Measurements from ENCODE around the gene AURKAIP1.
A peak's percentile ranks its signal among the peaks of the same experiment; 100 is the strongest.
"Not testable (repeated sequence)": the region's sequence is repeated elsewhere in the genome, so short reads cannot be mapped to it uniquely, and the experiment has no call there.

AURKAIP1 gene

DNA sequence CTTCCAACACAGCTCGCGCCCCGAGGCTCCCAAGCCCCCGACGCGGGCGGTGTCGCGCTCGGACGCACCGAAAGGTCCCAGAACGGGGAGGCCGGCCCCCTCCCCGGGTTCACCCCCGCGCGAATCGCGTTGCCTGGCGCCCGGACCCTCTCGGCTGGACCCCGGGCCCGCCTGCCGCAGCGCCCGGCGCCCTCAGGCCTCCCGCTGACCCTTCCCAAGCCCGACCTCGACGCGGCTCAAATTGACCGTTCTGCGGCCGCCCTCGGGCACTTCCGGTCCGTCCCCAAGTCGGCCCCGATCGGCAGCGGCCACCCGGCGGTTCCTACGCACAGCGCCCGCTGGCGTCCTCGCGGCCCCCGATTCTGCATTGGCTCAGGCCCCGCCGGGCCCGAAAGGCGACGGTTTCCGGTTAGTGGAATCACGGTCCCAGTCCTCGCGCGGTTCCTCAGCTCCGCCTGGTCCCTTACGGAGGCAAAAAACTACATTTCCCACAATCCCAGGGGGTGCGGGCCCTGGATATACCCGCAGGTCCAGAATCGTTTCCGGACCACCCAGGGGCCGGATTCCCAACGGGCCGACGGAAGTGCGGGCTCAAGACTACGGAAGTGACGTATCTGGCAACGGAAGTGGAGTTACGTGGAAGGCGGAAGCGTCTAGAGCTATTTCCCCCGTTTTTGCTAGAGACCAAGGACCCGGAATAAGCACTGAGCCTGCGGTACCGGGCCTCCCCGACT is at the start of gene AURKAIP1:
AURKAIP1 (minus strand) TSS at position 279 of the 734 bp plus-strand sequence. CDS start 451 bp downstream, outside the sequence.
- in situ Hi-C loops (cut with HindIII; ENCODE audit: low pct_ligation_motif_present, low pct_unique_long_range_greater_than_20kb, low sequenced_read_pairs) = no loop called here
- peak; percentile 99 for DNase-seq

DNA sequence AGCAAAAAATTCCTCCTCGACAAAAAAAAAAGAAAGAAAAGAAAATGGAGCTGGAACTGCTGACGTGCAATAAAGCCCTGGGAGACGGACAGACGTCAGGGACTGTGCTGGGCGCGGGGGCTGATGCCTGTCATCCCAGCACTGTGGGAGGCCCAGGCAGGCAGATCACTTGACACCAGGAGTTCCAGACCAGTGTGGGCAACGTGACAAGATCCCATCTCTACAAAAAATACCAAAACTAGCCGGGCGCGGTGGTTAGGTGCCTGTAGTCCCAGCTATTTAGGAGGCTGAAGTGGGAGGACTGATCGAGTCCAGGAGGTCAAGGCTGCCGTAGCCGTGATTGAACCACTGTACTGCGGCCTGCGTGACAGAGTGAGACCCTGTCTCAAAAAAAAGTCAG is 49.7 kb upstream of the AURKAIP1 start:
- DNase-seq = no peak
- in situ Hi-C loops (cut with HindIII; ENCODE audit: low pct_ligation_motif_present, low pct_unique_long_range_greater_than_20kb, low sequenced_read_pairs) = no loop called here

DNA sequence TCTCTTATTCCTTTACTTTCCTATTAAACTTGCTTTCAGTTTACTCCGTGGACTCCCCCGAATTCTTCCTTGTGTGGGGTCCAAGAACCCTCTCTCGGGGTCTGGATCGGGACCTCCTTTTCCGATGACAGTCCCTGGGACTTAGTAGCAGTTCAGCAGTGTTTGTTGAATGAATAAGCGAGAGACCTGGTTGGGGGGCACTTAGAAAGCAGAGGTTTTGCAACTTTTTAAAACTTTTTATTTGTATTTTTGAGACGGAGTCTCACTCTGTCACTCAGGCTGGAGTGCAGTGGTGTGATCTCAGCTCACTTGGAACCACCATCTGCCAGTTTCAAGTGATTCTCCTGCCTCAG is 48.2 kb upstream of the AURKAIP1 start:
- DNase-seq = no peak
- in situ Hi-C loops (cut with HindIII; ENCODE audit: low pct_ligation_motif_present, low pct_unique_long_range_greater_than_20kb, low sequenced_read_pairs) = no loop called here

DNA sequence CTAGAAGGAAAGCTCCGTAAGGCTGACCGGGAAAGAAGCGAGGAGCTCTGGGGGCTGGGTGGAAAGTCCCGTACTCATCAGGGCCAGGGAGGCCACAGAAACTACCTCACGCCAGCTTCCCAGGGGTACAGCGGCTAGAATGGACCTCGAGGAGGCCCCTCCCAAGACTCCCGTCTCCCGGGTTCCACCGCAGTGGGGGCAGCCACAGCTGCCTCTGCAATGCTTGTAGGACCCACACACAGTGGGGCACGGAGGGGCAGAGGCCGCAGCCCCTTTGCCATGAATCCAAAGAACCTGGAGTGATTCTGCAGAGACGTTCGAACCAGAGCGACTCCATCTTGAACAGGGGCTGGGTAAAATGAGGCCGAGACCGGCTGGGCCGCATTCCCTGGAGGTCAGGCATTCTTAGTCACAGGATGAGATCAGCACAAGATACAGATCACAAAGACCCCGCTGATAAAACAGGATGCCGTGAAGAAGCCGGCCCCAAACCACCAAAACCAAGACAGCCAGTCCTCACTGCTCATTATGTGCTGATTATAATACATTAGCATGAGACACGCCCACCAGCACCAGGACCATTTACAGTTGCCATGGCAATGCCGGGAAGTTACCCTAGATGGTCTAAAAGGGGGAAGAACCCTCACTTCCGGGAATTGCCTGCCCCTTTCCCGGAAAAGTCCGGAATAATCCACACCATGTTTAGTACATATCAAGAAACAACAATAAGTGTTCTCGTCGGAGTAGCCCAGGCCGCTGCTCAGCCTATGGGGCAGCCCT is 47.6 kb upstream of the AURKAIP1 start:
- in situ Hi-C loops (cut with HindIII; ENCODE audit: low pct_ligation_motif_present, low pct_unique_long_range_greater_than_20kb, low sequenced_read_pairs) = no loop called here
- no peak for DNase-seq

DNA sequence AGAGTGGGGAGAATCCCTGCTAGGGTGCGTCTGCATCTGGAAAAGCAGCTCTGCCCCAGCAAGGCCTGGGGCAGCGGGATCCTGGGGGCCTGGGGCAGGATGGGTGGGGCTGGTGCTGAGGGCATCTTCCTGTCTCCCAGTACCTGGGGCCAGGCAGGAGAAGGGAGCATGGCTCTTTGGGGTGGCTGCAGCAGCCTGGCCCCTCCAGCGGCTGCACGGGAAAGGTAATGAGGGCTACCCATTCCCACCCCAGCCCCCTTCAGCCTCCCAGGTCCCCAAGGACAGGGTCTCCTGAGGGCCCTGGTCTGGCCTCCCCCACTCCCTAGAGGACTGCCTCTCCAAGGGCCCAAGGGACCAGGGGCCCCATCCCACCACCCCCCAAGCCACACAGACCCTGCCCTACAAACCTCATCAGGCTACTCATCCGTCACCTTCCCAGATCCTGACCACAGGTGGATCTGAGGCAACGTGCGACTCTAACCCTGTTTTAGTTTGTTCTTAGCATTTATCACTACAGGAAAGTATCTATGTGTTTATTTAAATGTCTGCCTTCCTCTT is 47.0 kb upstream of the AURKAIP1 start:
- in situ Hi-C loops (cut with HindIII; ENCODE audit: low pct_ligation_motif_present, low pct_unique_long_range_greater_than_20kb, low sequenced_read_pairs) = no loop called here
- no peak for DNase-seq

DNA sequence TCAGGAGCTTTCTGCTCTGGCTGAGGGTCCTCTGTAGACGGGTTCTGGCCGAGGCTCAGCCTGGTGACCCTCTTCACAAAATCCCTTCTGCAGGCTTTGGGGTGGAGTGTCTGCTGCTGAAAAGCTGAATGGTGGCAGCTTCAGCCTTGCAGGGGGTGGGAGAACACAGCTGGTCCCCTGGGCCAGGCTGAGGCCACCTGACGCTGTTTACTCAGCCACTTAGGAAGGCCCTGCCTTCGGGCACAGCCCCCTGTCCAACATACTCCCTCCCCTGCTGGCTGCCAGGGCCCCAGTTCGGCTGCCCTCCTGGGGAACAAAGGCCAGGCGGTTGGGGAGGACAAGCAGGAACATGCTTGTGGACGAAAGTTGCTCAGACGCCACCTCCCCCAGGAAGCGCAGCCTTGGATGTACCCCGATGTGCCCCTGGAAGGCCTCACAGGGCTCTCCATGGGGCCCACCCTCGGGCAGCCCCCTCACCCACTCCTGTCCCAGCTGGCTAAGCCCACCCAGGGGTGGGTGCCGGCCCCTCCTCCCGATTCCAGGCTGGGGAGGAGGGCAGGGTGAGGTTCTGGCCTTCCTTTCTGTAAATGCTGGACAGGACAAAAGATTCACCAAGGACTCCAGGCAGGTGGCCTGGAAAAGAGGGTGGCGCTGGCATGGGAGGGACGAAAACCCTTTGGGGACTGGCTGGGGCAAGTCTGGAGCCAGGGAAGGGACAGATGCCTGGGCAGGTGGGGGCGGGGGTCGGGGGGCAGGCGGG is 46.3 kb upstream of the AURKAIP1 start, which contains the start of gene ANKRD65:
ANKRD65 (minus strand) TSS at position 130 of the 760 bp plus-strand sequence. CDS start 271 bp downstream, outside the sequence.
- no peak for DNase-seq
- in situ Hi-C loops (cut with HindIII; ENCODE audit: low pct_ligation_motif_present, low pct_unique_long_range_greater_than_20kb, low sequenced_read_pairs) = no loop called here

DNA sequence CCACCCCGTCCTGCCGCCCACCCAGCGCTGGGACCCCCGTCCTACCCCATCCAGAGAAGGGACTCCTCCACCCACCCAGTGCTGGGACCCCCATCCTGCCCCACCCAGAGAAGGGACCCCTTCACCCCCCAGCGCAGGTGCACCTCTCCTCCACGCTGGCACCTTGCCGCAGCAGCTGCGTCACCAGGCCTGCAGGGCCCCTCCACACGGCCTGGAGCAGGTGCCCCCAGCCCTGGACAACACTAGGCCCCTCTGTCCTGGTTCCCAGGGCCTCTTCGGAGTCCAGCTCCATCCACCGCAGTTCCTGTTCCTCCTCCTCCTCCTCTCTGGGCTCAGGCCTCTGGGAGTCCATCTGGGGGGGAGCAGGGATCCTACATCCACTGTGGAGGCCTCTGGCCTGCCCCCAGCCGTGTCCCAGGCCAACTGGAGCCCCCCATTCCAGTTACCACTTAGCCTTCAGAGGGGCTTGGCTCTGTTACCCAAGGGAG is 45.7 kb upstream of the AURKAIP1 start:
- DNase-seq = no peak
- in situ Hi-C loops (cut with HindIII; ENCODE audit: low pct_ligation_motif_present, low pct_unique_long_range_greater_than_20kb, low sequenced_read_pairs) = no loop called here

DNA sequence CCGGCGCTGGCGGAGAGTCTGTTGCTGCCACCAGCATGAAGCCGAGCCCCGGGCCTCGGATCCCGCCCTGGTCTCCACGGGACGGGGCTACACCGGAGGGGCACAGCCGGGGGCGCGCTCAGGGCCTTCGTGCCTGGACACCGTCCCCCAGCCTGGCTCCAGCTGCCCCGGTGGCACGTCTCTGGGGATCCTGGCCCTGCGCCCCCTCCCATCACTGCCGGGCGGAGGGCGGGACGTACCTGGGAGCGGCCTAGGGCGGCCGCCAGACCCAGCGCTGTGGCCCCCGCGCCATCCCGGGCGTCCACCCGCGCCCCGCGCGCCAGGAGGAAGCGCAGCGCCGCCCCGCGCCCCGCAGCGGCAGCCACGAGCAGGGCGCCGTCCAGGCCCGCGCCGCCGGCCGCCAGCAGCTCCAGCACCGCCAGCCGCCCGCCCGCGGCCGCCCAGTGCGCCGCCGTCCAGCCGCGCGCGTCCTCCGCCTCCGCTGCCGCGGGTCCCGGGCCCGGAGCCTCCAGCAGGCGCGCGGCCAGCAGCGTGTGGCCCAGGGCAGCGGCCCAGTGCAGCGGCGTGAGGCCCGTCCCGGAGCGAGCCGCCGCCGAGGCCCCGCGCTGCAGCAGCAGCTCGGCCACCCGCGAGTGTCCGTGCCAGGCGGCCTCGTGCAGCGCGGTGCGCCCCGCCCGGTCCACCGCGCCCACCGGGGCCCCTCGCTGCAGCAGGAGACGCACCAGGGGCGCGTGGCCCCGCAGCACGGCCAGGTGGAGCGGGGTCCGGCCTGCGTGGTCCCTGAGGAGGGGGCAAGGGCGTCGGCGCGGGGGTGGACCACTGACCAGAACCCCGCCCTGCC is 45.0 kb upstream of the AURKAIP1 start:
- DNase-seq = no peak
- in situ Hi-C loops (cut with HindIII; ENCODE audit: low pct_ligation_motif_present, low pct_unique_long_range_greater_than_20kb, low sequenced_read_pairs) = no loop called here

DNA sequence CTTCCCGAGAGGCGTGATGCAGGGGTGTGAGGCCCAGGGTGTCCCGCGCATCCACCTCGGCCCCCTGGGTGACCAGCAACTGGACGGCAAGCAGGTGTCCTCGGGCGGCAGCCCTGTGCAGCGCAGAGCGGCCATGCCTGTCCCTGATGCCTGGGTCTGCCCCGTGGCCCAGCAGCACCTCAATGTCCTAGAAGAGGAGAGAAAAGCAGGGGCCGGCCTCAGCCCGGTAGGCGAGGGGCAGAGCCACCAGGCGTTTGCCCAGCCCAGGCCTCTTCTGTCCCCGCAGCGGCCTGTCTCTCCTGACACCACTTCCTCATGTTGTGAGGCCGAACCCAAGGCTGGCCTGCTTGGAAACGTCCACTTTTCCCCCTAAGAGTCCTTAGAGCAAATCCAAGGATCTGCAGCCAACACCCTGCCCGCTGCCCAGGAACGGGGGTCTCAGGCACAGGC is 44.4 kb upstream of the AURKAIP1 start:
- DNase-seq = no peak
- in situ Hi-C loops (cut with HindIII; ENCODE audit: low pct_ligation_motif_present, low pct_unique_long_range_greater_than_20kb, low sequenced_read_pairs) = no loop called here

DNA sequence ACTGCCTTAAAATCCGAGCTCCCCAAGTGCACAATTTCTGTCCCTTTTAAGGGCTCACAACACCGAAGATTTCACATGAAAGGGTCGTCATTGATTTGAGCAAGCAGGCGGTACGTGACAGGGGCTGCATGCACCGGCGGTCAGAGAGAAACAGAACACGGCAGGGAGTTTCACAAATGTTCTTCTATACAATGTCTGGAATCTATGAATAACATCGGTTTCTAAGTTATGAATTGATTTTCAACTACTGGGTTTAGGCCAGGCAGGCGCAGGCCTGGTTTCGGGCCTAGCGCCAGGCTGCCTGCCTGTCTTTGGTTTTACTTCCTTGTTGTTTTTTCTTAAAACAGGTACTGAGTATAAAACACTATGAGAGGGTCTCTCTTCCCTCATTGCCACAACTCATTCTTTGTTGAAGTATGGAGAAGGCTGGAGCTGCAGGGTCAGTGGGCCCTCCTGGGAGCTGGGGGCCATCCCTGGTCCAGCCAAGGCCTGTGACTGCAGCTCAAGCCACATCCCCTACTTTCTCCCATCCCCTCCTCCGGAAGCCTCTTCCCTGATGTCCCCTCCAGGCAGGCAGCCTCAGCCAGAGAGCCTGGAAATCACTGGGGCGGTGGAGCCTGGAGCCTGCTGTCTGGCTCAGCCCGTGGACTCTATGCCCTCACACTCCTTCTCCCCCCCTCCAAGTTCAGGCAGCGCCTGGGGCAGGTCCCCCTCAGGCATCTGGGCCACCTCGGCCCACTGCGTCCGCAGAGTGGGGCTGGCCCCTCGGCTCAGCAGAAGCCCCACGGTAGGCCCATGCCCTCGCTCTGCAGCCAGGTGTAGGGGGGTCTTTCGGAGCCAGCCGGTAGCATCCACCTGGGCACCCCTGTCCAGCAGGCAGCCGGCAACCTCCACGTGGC is 43.7 kb upstream of the AURKAIP1 start:
- DNase-seq = no peak
- in situ Hi-C loops (cut with HindIII; ENCODE audit: low pct_ligation_motif_present, low pct_unique_long_range_greater_than_20kb, low sequenced_read_pairs) = no loop called here

DNA sequence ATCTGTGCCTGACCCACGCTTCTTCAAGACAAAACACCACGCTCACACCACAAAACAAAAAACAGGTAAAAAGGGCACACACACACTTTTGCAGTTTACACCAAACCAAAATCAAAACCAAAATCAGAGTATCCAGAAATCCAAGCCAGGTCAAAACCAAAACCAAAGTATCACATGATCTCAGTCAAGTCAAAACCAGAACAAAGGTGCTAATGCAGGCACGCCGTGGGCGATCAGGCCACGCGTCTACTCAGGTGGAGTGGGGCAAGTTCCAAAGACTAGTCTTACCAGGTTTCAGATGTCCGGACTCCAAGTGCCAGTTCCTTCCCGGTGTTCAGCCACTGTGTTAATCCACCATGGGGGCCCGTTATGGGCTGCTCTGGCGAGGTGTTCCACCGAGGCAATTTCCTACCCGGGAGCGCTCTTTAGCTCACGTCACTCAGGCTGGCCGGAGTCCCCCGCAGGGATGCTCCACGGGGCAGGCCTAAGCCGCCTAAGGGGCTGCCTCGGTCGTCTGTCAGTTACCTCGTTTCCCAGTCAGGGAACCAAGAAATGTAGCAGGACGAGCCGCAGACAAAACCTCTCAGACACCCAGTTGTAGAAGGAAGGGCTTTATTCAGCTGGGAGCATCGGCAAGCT is 42.9 kb upstream of the AURKAIP1 start:
- DNase-seq; in situ Hi-C loops (cut with HindIII; ENCODE audit: low pct_ligation_motif_present, low pct_unique_long_range_greater_than_20kb, low sequenced_read_pairs): not testable (repeated sequence)

DNA sequence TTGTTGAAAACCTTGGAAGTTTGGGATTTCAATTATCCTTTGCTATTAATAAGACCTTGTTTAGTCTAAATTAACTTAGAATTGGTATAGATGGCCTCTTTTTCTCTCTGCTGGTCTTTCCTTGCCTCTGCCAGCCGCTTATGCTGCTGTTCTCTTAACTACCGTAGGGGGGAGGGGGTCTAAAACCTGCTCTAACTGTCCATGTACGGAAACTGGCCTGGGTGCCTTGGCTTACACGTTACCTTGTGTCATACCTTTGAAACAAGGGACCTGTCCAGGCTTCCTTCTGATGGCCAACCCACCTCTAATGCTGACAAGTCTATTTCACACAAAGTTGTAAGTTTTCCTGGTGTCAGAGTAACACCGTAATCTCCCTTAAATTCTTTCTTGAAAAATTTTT is 42.4 kb upstream of the AURKAIP1 start:
- in situ Hi-C loops (cut with HindIII; ENCODE audit: low pct_ligation_motif_present, low pct_unique_long_range_greater_than_20kb, low sequenced_read_pairs); DNase-seq: not testable (repeated sequence)

DNA sequence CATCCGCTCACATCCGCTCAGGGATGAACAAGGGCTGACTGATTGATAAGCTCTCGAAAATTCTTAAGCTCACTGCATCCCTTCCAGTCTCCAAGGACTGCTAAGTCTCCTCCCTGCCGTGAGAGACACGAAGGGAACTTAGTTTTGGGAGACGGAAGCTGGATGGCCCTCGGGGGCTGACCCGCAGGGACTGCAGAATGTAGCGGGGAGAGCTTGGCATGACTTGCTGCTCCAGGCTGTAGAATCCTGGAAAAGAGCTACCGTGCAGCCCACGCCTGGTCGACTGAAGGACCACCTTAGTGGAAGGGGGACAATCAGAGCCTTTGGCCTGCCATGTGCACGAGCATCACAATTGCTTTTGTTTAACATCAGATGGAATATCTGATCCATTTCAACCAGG is 40.7 kb upstream of the AURKAIP1 start:
- in situ Hi-C loops (cut with HindIII; ENCODE audit: low pct_ligation_motif_present, low pct_unique_long_range_greater_than_20kb, low sequenced_read_pairs) = no loop called here
- no peak for DNase-seq

DNA sequence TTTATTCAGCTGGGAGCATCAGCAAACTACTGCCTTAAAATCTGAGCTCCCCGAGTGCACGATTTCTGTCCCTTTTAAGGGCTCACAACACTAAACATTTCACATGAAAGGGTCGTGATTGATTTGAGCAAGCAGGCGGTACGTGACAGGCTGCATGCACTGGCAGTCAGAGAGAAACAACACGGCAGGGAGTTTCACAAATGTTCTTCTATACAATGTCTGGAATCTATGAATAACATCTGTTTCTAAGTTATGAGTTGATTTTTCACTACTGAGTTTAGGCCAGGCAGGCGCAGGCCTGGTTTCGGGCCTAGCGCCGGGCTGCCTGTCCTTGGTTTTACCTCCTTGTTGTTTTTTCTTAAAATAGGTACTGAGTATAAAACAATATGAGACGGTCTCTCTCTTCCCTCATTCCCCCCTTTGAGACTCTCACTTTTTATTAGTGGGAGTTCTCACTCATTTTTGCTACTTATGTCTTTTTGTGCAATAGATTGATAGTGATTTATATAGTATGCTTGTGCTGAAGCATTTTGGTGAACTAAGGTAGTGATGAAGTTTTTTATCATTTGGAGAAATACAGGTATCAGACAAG is 37.4 kb upstream of the AURKAIP1 start:
- in situ Hi-C loops (cut with HindIII; ENCODE audit: low pct_ligation_motif_present, low pct_unique_long_range_greater_than_20kb, low sequenced_read_pairs); DNase-seq: not testable (repeated sequence)

DNA sequence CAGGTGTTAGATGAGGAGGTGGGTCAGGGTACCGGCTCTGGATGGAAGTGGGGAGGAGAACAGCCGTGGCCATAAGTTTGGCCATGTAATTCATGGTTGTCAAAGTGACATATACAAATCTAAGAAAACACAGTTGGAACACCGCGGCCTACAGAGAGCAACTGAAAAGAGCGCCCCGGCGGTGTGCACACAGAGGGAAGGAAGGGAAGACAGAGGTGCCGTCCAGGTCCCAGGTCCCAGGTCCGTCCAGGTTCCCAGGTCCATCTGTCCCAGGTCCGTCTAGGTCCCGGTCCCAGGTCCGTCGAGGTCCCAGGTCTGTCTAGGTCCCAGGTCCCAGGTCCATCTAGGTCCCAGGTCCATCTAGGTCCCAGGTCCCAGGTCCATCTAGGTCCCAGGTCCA is 36.6 kb upstream of the AURKAIP1 start:
- in situ Hi-C loops (cut with HindIII; ENCODE audit: low pct_ligation_motif_present, low pct_unique_long_range_greater_than_20kb, low sequenced_read_pairs) = no loop called here
- no peak for DNase-seq

DNA sequence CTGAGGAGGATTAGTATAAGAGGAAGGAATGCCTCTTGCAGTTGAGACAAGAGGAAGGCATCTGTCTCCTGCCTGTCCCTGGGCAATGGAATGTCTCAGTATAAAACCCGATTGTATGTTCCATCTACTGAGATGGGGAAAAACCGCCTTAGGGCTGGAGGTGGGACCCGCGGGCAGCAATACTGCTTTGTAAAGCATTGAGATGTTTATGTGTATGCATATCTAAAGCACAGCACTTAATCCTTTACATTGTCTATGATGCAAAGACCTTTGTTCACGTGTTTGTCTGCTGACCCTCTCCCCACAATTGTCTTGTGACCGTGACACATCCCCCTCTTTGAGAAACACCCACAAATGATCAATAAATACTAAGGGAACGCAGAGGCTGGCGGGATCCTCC is 35.2 kb upstream of the AURKAIP1 start:
- in situ Hi-C loops (cut with HindIII; ENCODE audit: low pct_ligation_motif_present, low pct_unique_long_range_greater_than_20kb, low sequenced_read_pairs); DNase-seq: not testable (repeated sequence)

All from ACHN (cell line).